ENCODE measurements around the gene IL34. TPM values are rescaled to one million over a fixed set of nuclear protein-coding genes. Genes with fewer than 3 reads are reported as not detected.

Gene IL34
- total and polyA plus RNA-seq, 2 of the 8 experiments (the other 6 are each of a cell fraction or from before 2014, with no cell fraction given) = 4.6 to 5.6 TPM

GRCh38 chr16:70602831-70603230 lies 43.5 kb upstream of the IL34 start:
- Histone ChIP-seq H3K4me3 (ENCODE audit: extremely low read depth in 1 of 4, insufficient read depth in 2 of 4, low read depth in 3 of 4, low read length in 4 of 4) (no peak overlapping the region), H4K5ac (ENCODE audit: insufficient read length, low read depth, low read length) (no peak overlapping the region), H3K9ac (replicated peaks in 1 of 4; ENCODE audit: extremely low read depth in 1 of 4, low read depth in 3 of 4, low read length in 3 of 4) (no peak overlapping the region), H2AK5ac (ENCODE audit: low read depth, low read length) (no peak overlapping the region), H3K27ac (ENCODE audit: low read depth, low read length) (no peak overlapping the region), H2BK12ac (ENCODE audit: low read depth, low read length) (no peak overlapping the region), H2BK5ac (ENCODE audit: low read depth, low read length) (no peak overlapping the region), H4K91ac (replicated peaks; ENCODE audit: insufficient read length, low read length) (no peak overlapping the region), H3K36me3 (ENCODE audit: control insufficient read depth in 2 of 4, insufficient read depth in 4 of 4, low read length in 3 of 4) (no peaks in the 10 kb centered on the region), H3K4ac (replicated peaks; ENCODE audit: insufficient read length, low read depth, low read length) (no peak overlapping the region), H2AFZ (ENCODE audit: low read length) (no peak overlapping the region), H2BK15ac (ENCODE audit: low read length) (no peak overlapping the region), H4K20me1 (replicated peaks in 1 of 2; ENCODE audit: control insufficient read depth in 1 of 2, insufficient read depth in 2 of 2, low read length in 2 of 2) (no peaks in the 10 kb centered on the region), H3K79me1 (ENCODE audit: low read depth, low read length) (no peaks in the 10 kb centered on the region), H3K9me3 (ENCODE audit: insufficient read depth in 2 of 2, low read depth in 1 of 2, low read length in 1 of 2) (no peaks in the 10 kb centered on the region), H3K4me2 (ENCODE audit: insufficient read depth in 1 of 2, low read depth in 2 of 2, low read length in 2 of 2) (no peak overlapping the region), H3K79me2 (ENCODE audit: control insufficient read depth in 1 of 2, insufficient read depth in 2 of 2, low read length in 2 of 2) (no peaks in the 10 kb centered on the region), H3K27me3 (replicated peaks in 1 of 4; ENCODE audit: control insufficient read depth in 3 of 4, extremely low read depth in 1 of 4, insufficient read depth in 3 of 4, low read length in 3 of 4) (0 out of 7 replicates have a peak, but pooled peaks cover 0 to 2% (median 0%) of the 10 kb centered on the region in 4 experiments), H3K4me1 (replicated peaks in 1 of 4; ENCODE audit: control insufficient read depth in 3 of 4, insufficient read depth in 4 of 4, low read length in 3 of 4) (no peaks in the 10 kb centered on the region), H2BK20ac (ENCODE audit: low read length) (no peak overlapping the region), H2BK120ac (replicated peaks; ENCODE audit: low read depth, low read length) (no peak overlapping the region), H4K8ac (ENCODE audit: extremely low read depth, insufficient read depth, low read length) (no peak overlapping the region), H3K56ac (replicated peaks; ENCODE audit: insufficient read length, low read depth, low read length) (no peak overlapping the region), H3K14ac (ENCODE audit: insufficient read length) (no peak overlapping the region), H3K18ac (ENCODE audit: extremely low read depth, low read length) (no peak overlapping the region), H3K23me2 (ENCODE audit: low read depth, low read length) (no peaks in the 10 kb centered on the region), H3K23ac (ENCODE audit: insufficient read length) (no peak overlapping the region)
- FAIRE-seq = no peak
- WGBS, 2 experiments (ENCODE audit: extremely low coverage in 1 of 2, insufficient coverage in 1 of 2, insufficient read length in 1 of 2, insufficient replicate concordance in 2 of 2, low coverage in 1 of 2, low lambda C conversion rate in 2 of 2, missing lambda C conversion rate in 1 of 2) = 85% methylated on average over 8 of the region's 8 CpGs; no CpG with 5 or more reads in 1 of the 2 experiments
- POLR2A ChIA-PET (ENCODE audit: partially characterized antibody) = interaction anchor here (1.4 to 4.2 kb wide), 4 partner anchors 8 to 30 kb away, joined by 3 to 32 read pairs (median 10); no protein-coding TSS in a partner anchor
- no peak for TF ChIP-seq SIRT6 (IDR thresholded peaks at IDR 0.05; ENCODE audit: low read length)
- CTCF ChIA-PET (ENCODE audit: partially characterized antibody) = interaction anchor here (0.6 to 2.9 kb wide), 5 partner anchors 8 to 50 kb away, joined by 3 to 36 read pairs (median 4); no protein-coding TSS in a partner anchor
- DNase-seq (ENCODE audit: low read depth in 1 of 2, low spot score in 2 of 2) = no peak

All from H1 (cell line).